Right lobe of liver (tissue), 6 donors: ENCODE data around the gene MAGED2. TPM values are rescaled to one million over a fixed set of nuclear protein-coding genes. Genes with fewer than 3 reads are reported as not detected.

Experiments
- ATAC-seq, 4 donors: fragments of 200-7000 bp; cut with Tn5 transposase; one replicate each; pipeline ENCODE4 v1.9.1; 2020; ENCODE audit warnings: mild to moderate bottlenecking in 4 of 4, moderate library complexity in 4 of 4
- DNase-seq, 3 donors: peaks; one replicate each; pipeline ENCODE4 v3.0.0-alpha.2; 2020
- H3K27ac ChIP-seq, 3 donors: fragments of 200-600 bp; one replicate each; pipeline ENCODE4 v1.8.0; 2022
- H3K27me3 ChIP-seq, 2 donors: fragments of 200-600 bp; one replicate each; pipeline ENCODE4 v1.8.0; 2022
- H3K36me3 ChIP-seq, 4 donors: fragments of 200-600 bp; sonication (generic) in 1 of 4; one replicate each; pipeline versions ENCODE4 v1.5.1 to v1.8.0; 2017 to 2022; ENCODE audit warnings: control low read depth in 1 of 4
- H3K4me1 ChIP-seq, 4 donors: fragments of 200-600 bp; sonication (generic) in 1 of 4; one replicate each; pipeline versions ENCODE4 v1.5.1 to v1.8.0; 2017 to 2022; ENCODE audit warnings: control low read depth in 1 of 4
- H3K4me3 ChIP-seq, 3 donors: fragments of 200-600 bp; one replicate each; pipeline ENCODE4 v1.8.0; 2022
- H3K9me3 ChIP-seq, 4 donors: fragments of 200-600 bp; sonication (generic) in 1 of 4; one replicate each; pipeline versions ENCODE4 v1.5.1 to v1.8.0; 2017 to 2022; ENCODE audit warnings: control low read depth in 1 of 4
- CTCF ChIP-seq, 4 donors: fragments of 200-600 bp in 3 of 4; fragments of 450-650 bp in 1 of 4; IDR thresholded peaks; one replicate each; pipeline versions ENCODE4 v1.5.1 to v1.8.0; 2016 to 2022; ENCODE audit warnings: antibody characterized with exemption in 4 of 4, mild to moderate bottlenecking in 2 of 4
- POLR2A ChIP-seq: fragments of 450-650 bp; IDR thresholded peaks from one replicate; pipeline ENCODE4 v1.6.1; 2017; ENCODE audit warnings: antibody characterized with exemption, mild to moderate bottlenecking
- WGBS: methylation state at CpG from one replicate; pipeline ENCODE4 v1.1.6; 2018; ENCODE audit warnings: low coverage, low lambda C conversion rate; ENCODE audit not compliant: insufficient coverage; ENCODE audit errors: missing lambda C conversion rate; 5-methylcytosine and 5-hydroxymethylcytosine counted together
- intact Hi-C, 2 donors: fragments of 100-400 bp; cut with DNase I; formaldehyde crosslinking; loops; one replicate each; pipeline versions ENCODE4 v1.11.2 to v1.14.1; 2022
- total RNA-seq, 6 experiments: library from RNA; depleted of rRNA in 2 of 6; stranded (reverse); fragments of >200 nt in 2 of 6; fragmentation: NEBNext Ultra II Directional in 3 of 6; extraction: Animal tissue kit (Norgen Biotek cat#: 25700) in 3 of 6; gene quantifications; one replicate each; pipeline versions ENCODE4 v1.1.0 to v1.2.4, GENCODE V29; 2016 to 2023
- donor health status: DM: no; HTN: yes; CAD: no.
- donor health status: DM: no; HTN: no; CAD: no.
- donor health status: DM: no; HTN: no; CAD: no.
- donor health status: DM: no; HTN: yes; CAD: no.
- donor health status: DM: no; HTN: yes; CAD: no.

Gene MAGED2
- total RNA-seq, 6 experiments from 2014 or later, result 24.2 to 57.2 (median 38.7) TPM

GRCh38 chrX:54794028-54794427 lies 13.5 kb upstream of the MAGED2 start:
- Histone ChIP-seq H3K27me3 (no peaks in the 10 kb centered on the region), H3K9me3 (no peaks in the 10 kb centered on the region), H3K27ac (no peak overlapping the region), H3K36me3 (no peaks in the 10 kb centered on the region), H3K4me3 (no peak overlapping the region), H3K4me1 (no peaks in the 10 kb centered on the region)
- intact Hi-C loops, result no loop called here
- TF ChIP-seq CTCF (IDR thresholded peaks at IDR 0.05) (no peak), POLR2A (no peak)
- no peak for DNase-seq
- no peak for ATAC-seq
- WGBS, result 0% methylated on average over 1 of the region's 1 CpG

- no peak overlapping the region for H3K27ac ChIP-seq
- H3K27me3 ChIP-seq, result no peaks in the 10 kb centered on the region
- H3K4me1 ChIP-seq, result no peaks in the 10 kb centered on the region
- DNase-seq, result no peak
- intact Hi-C loops, result no loop called here
- H3K9me3 ChIP-seq, result no peaks in the 10 kb centered on the region
- WGBS, result 30% methylated on average over 4 of the region's 4 CpGs
- no peaks in the 10 kb centered on the region for H3K36me3 ChIP-seq
- no peak overlapping the region for H3K4me3 ChIP-seq
- ATAC-seq, result peak in 3 of 4 donors; percentile 29 to 77 (median 52)
- TF ChIP-seq CTCF (IDR thresholded peaks at IDR 0.05), result no peak
- TF ChIP-seq POLR2A, result no peak
These were observed 12.8 kb upstream of the MAGED2 start for GRCh38 chrX:54794795-54795194.

GRCh38 chrX:54798137-54798536 lies 9.4 kb upstream of the MAGED2 start, which contains the start of gene ITIH6:
ITIH6 (minus strand) TSS chrX:54798255; CDS start chrX:54798210, 45 bp downstream.
- TF ChIP-seq POLR2A, result no peak
- no peak for TF ChIP-seq CTCF (IDR thresholded peaks at IDR 0.05)
- intact Hi-C loops, result no loop called here
- Histone ChIP-seq H3K9me3 (no peaks in the 10 kb centered on the region), H3K36me3 (no peaks in the 10 kb centered on the region), H3K27me3 (no peaks in the 10 kb centered on the region), H3K4me1 (no peaks in the 10 kb centered on the region), H3K27ac (no peak within 1 kb of the TSS), H3K4me3 (no peak within 1 kb of the TSS)
- DNase-seq (no peak), ATAC-seq (no peak)
- WGBS, result 60% methylated on average over 2 of the region's 2 CpGs

- TF ChIP-seq CTCF (IDR thresholded peaks at IDR 0.05) (no peak), POLR2A (no peak)
- no CpG with 5 or more reads among the region's 2 CpGs for WGBS
- intact Hi-C loops, result no loop called here
- Histone ChIP-seq H3K27ac (no peak overlapping the region), H3K36me3 (no peaks in the 10 kb centered on the region), H3K9me3 (no peaks in the 10 kb centered on the region), H3K4me3 (no peak overlapping the region), H3K27me3 (no peaks in the 10 kb centered on the region), H3K4me1 (no peaks in the 10 kb centered on the region)
- DNase-seq (no peak), ATAC-seq (no peak)
These were observed 8.5 kb upstream of the MAGED2 start for GRCh38 chrX:54799046-54799445.
